Stimulated activated CD4-positive, alpha-beta T cell treated with anti-CD3 and anti-CD28 coated beads, TNF-alpha, amount 100 ng/mL, for 24 hours (primary cell): Measurements from ENCODE around the gene CKM.
"Not testable (repeated sequence)": the region's sequence is repeated elsewhere in the genome, so short reads cannot be mapped to it uniquely, and the experiment has no call there.

Experiments used
- DNase-seq, 3 experiments: peaks; one replicate each; pipeline ENCODE4 v3.0.0-alpha.2; 2020; ENCODE audit warnings: low read depth in 3 of 3

The CKM gene

GRCh38 chr19:45349126-45349415, 26.4 kb upstream of the CKM start:
- no peak for DNase-seq

- no peak for DNase-seq
Measured at GRCh38 chr19:45348367-45349125, 25.9 kb upstream of the CKM start.

DNA sequence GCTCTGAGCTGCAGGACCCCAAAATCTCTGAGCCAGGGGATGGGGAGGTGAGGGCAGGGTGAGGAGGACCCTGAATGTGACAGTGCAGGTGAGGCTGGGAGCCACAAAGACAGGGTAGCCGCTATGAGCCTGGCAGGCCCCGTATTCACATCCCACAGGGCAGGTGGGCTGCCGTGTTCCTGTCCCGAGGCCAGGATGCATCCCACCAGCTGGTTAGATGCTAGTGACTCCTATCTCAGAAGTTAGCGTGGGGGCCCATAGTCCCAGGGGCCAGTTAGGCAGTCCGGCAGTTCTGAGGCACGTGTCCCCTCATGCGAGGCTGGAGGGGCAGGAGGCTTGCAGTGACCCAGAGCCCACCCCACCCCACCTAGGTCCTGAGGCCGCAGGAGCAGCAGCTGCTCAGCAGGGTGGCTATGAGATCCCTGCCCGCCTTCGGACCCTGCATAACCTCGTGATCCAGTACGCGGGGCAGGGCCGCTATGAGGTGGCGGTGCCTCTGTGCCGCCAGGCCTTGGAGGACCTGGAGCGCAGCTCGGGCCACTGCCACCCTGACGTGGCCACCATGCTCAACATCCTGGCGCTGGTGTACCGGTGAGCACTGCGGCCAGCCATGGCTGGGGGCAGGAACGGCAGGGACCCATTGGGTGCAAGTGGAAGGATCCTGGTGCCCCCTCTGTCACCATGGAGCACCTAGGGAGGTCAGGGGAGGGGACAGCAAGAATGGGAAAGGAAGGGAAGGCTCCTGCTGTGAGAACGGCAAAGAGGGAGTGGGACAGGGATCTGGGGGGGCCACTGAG, 25.1 kb upstream of the CKM start:
- DNase-seq: no peak

DNA sequence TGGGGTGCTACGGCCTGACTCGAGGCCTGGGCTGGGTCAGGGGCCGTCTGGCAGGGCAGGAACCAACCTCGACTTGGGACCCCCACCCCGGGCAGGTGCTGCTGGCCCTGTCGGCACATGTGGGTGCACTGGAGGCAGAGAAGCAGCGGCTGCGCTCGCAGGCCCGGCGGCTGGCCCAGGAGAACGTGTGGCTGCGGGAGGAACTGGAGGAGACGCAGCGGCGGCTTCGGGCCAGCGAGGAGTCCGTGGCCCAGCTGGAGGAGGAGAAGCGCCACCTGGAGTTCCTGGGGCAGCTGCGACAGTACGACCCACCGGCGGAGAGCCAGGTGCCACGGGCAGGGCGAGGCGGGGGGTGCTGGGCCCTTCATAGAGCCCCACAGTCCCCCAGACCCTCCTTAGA, 23.8 kb upstream of the CKM start:
- no peak for DNase-seq

DNA sequence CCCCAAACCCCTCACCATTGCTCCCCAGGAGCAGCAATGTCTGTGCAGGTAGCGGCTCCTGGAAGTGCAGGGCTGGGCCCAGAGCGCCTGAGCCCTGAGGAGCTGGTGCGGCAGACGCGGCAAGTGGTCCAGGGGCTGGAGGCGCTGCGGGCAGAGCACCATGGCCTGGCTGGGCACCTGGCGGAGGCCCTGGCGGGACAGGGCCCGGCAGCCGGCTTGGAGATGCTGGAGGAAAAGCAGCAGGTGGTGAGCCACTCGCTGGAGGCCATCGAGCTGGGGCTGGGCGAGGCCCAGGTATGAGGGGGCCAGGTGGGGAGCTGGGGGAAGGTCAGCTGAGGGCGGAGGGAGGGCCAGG, 22.8 kb upstream of the CKM start:
- no peak for DNase-seq

- DNase-seq: no peak
Measured at GRCh38 chr19:45344621-45345505, 22.2 kb upstream of the CKM start.

- no peak for DNase-seq
Measured at GRCh38 chr19:45342911-45343310, 20.2 kb upstream of the CKM start.

- no peak for DNase-seq
Measured at GRCh38 chr19:45340899-45341453, 18.3 kb upstream of the CKM start.

- peak in 1 of 3 experiments; percentile 27 for DNase-seq
Measured at GRCh38 chr19:45340232-45340898, 17.7 kb upstream of the CKM start, which contains the start of gene KLC3. Gene KLC3, plus strand, starts transcription at chr19:45340750. Its CDS starts 4,792 bp downstream, at chr19:45345542.

DNA sequence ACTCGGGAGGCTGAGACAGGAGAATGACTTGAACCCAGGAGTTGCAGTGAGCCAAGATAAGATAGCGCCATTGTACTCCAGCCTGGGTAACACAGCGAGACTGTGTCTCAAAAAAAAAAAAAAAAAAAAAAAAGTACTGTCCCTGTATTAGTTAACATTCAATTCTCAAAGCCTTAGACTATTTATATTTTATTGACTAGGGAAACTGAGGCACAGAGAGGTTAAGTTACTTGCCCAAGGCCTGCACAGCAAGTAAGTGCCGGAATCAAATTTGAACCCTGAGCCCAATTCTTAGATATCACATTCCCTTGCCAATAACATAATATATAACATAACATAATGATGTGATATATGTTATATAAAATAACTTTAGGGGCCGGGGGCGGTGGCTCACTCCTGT, 17.0 kb upstream of the CKM start:
- DNase-seq: no peak

DNA sequence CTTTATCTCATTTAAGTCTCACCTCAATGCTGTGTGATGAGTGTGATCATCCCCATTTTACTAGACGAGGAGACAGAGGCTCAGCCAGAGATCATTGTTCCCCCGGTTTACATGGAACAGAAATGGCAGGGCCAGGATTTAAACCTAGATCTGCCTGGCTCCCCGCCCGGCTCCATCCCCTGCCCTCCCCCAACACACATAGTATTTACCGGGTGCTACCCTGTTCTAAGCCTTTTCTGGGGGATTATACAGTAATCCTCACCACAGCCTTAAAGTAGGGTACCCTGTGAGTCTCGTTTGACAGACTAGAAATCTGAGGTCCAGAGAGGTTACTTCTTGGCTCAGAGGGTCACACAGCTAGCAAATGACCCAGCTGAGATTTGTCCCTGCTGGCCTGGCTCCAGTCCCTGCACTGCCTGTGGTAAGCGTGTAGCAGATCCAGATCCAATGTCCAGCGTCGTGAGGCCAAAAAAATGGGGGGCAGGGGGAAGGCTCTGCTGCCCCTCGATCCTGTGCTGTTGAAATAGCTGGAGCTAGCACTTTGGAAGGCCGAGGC, 14.1 kb upstream of the CKM start:
- no peak for DNase-seq

GRCh38 chr19:45334881-45335280, 12.2 kb upstream of the CKM start:
- not testable (repeated sequence) for DNase-seq

DNA sequence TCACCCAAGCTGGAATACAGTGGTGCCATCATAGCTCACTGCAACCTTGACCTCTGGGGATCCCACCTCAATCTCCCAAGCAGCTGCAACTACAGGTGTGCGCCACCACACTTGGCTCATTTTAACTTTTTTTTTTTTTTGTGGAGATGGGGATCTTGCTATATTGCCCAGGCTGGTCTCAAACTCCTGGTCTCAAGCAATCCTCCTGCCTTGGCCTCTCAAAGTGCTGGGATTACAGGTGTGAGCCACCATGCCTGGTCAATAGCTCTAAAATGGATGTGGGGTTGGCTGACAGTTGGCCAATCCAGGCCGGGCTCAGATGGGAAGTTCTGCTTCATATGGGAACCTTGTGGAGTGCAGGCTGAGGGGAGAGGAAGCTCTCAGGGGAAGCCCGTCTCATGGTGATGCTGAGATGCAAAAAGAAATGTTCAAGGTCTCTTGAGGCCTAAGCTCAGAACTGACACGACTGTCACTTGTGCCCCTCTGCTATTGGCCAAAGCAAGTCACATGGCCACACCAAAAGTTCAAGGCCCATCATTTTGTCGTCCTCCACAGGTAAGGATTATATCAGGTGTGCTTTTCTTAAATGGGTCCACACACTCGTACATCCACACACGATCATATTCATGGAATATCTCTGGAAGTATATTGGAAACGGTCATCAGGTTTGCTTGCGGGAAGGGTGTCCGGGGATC, 11.1 kb upstream of the CKM start:
- no peak for DNase-seq

GRCh38 chr19:45331411-45331810, 8.7 kb upstream of the CKM start:
- DNase-seq: no peak

- no peak for DNase-seq
Measured at GRCh38 chr19:45327404-45328143, 4.9 kb upstream of the CKM start.

- no peak for DNase-seq
Measured at GRCh38 chr19:45324349-45324907, 1.8 kb upstream of the CKM start.

DNA sequence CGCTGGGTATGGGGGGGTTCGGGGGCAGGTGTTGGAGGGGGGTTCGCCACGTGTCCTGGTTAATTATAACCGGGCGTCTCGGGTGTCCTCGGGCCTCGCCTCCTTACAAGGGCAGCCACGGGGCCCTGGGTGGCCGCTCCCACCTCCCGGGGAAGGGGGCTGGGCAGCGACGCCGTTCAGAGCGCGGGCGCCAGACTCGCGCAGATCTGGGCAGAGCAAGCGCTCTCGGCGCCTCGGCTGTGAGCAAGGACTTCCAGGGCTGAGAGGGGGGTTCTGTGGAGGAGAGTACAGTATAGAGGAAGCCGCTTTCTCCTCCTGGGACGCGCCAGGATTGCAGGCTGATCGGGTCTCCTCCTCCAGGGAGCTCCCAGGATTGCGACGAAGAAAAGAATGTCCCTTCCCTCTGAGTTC, 1.0 kb upstream of the CKM start:
- no peak for DNase-seq

DNA sequence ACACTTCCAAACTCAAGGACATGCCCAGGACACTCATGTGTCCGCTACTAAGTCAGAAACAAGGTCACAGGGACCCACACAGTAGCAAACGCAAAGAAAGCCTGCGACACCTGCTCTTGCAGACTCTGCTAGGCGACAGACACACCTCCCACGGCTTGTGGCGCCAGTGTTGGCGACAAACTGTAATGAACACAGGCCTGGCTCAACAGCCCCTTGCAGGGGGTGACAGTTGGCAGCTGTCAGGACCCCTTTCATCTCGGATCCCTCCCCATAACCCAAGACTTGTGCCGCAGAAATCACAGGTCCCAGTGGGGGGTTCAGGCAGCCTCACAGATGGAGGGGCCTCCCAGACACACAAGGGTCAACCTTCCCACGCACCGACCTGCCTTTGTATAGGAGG, 364 bp downstream of the CKM start:
- no peak for DNase-seq

GRCh38 chr19:45321848-45322247, 827 bp downstream of the CKM start:
- DNase-seq: no peak
